GM12878 (cell line): ENCODE results near the gene CCDC27. TPM values are rescaled to one million over a fixed set of nuclear protein-coding genes. Genes with fewer than 3 reads are reported as not detected.

Source experiments
- ATAC-seq: fragments of 200-7000 bp; cut with Tn5 transposase; 3 replicates; pipeline ENCODE4 v1.9.1; 2020; ENCODE audit warnings: mild to moderate bottlenecking, moderate library complexity
- BruUV-seq: library from RNA; stranded (reverse); fragments of 400-500 nt; replicated peaks from 2 replicates; lab custom pipeline; 2021; lab: Mats Ljungman, UMichigan
- CTCF ChIA-PET: fragments of 300-600 bp; sonication (Branson Sonifier 250); formaldehyde crosslinking; extraction: SDS; loops from one replicate; lab custom pipeline; 2021; ENCODE audit warnings: inconsistent platforms; lab: Yijun Ruan, JAX
- POLR2A ChIA-PET: fragments of 350-600 bp; formaldehyde crosslinking; extraction: SDS; loops from one replicate; lab custom pipeline; 2021; ENCODE audit warnings: inconsistent platforms; lab: Charles Lee
- RAD21 ChIA-PET: fragments of 300-600 bp; sonication (Branson Sonifier 250); formaldehyde crosslinking; loops from one replicate; lab custom pipeline; 2023; ENCODE audit warnings: antibody characterized with exemption; ENCODE audit not compliant: unreplicated experiment; lab: Charles Lee
- SMC1A ChIA-PET: fragments of 300-600 bp; sonication (Branson Sonifier 250); formaldehyde crosslinking; loops from one replicate; lab custom pipeline; 2023; ENCODE audit not compliant: unreplicated experiment, uncharacterized antibody; lab: Charles Lee
- DNase-seq: peaks from one replicate; pipeline ENCODE4 v3.0.0-alpha.2; 2011; ENCODE audit warnings: low read depth, low spot score
- FAIRE-seq: peaks from 3 replicates; lab custom pipeline; 2011; peaks lifted over from hg19 to GRCh38; lab: Jason Lieb, UNC
- H2AFZ ChIP-seq: 2 replicates; pipeline ENCODE4 v1.6.0; 2011; ENCODE audit warnings: low read depth, low read length, control low read depth; ENCODE audit not compliant: control insufficient read depth
- H3K27ac ChIP-seq: 2 replicates; pipeline ENCODE4 v1.5.1; 2011; ENCODE audit warnings: control low read depth; ENCODE audit not compliant: control insufficient read depth, insufficient read depth
- H3K27me3 ChIP-seq, 2 experiments: replicated peaks in 1 of 2; 2 replicates each; pipeline versions ENCODE4 v1.6.0 to v1.6.1; 2011; ENCODE audit warnings: low read length in 1 of 2; ENCODE audit not compliant: control insufficient read depth in 2 of 2, insufficient read depth in 2 of 2
- H3K36me3 ChIP-seq, 2 experiments: 2 replicates each; pipeline ENCODE4 v1.5.1; 2011; ENCODE audit warnings: low read length in 1 of 2; ENCODE audit not compliant: control insufficient read depth in 2 of 2, insufficient read depth in 2 of 2
- H3K4me1 ChIP-seq: 2 replicates; pipeline ENCODE4 v1.6.1; 2011; ENCODE audit warnings: mild to moderate bottlenecking, low read length, moderate library complexity, mixed read lengths; ENCODE audit not compliant: control insufficient read depth, insufficient read depth
- H3K4me2 ChIP-seq: 2 replicates; pipeline ENCODE4 v1.6.0; 2011; ENCODE audit warnings: control low read depth; ENCODE audit not compliant: control insufficient read depth, insufficient read depth
- H3K4me3 ChIP-seq: fragments of 200-600 bp; sonication (generic); 2 replicates; pipeline ENCODE4 v1.5.1; 2016
- H3K79me2 ChIP-seq: 2 replicates; pipeline ENCODE4 v1.6.0; 2011; ENCODE audit warnings: low read length; ENCODE audit not compliant: control insufficient read depth, insufficient read depth
- H3K9ac ChIP-seq: 2 replicates; pipeline ENCODE4 v1.8.0; 2011; ENCODE audit warnings: low read length, control low read depth, mixed read lengths; ENCODE audit not compliant: control insufficient read depth, insufficient read depth
- H3K9me3 ChIP-seq: replicated peaks from 3 replicates; pipeline ENCODE4 v1.5.1; 2011; ENCODE audit warnings: mild to moderate bottlenecking, low read length; ENCODE audit not compliant: control insufficient read depth, insufficient read depth
- H4K20me1 ChIP-seq: 2 replicates; pipeline ENCODE4 v1.6.0; 2011; ENCODE audit not compliant: control insufficient read depth, insufficient read depth
- CBFB ChIP-seq: IDR thresholded peaks from 2 replicates; pipeline ENCODE4 v1.6.1; 2016; ENCODE audit warnings: antibody characterized with exemption, low read depth
- CBX3 ChIP-seq: fragments of 200-600 bp; sonication (generic); IDR thresholded peaks from 2 replicates; pipeline ENCODE4 v1.6.1; 2016; ENCODE audit warnings: low read depth, borderline replicate concordance
- CHD1 ChIP-seq: IDR thresholded peaks from 2 replicates; pipeline ENCODE4 v1.6.1; 2012; ENCODE audit warnings: low read depth, low read length, improper control_type of control experiment
- CREM ChIP-seq: IDR thresholded peaks from 2 replicates; pipeline ENCODE4 v1.6.1; 2014; ENCODE audit warnings: antibody characterized with exemption, low read depth
- DPF2 ChIP-seq: fragments of 450-650 bp; IDR thresholded peaks from 2 replicates; pipeline ENCODE4 v1.6.1; 2017; ENCODE audit warnings: mild to moderate bottlenecking
- EGR1 ChIP-seq, 2 experiments: IDR thresholded peaks; 1 replicate in 1 of 2; 2 replicates in 1 of 2; pipeline ENCODE4 v1.6.1; 2011 to 2012; ENCODE audit warnings: low read depth in 2 of 2, low read length in 2 of 2, borderline replicate concordance in 1 of 2, mild to moderate bottlenecking in 1 of 2, moderate library complexity in 1 of 2
- HDAC6 ChIP-seq: fragments of 200-600 bp; sonication (generic); IDR thresholded peaks from one replicate; pipeline ENCODE4 v1.8.0; 2017; ENCODE audit warnings: antibody characterized with exemption; ENCODE audit not compliant: unreplicated experiment
- MTA3 ChIP-seq: IDR thresholded peaks from 2 replicates; pipeline ENCODE4 v1.6.1; 2012; ENCODE audit warnings: low read length, inconsistent platforms, borderline replicate concordance
- MYC ChIP-seq: IDR thresholded peaks from 2 replicates; pipeline ENCODE4 v1.6.1; 2011; ENCODE audit warnings: mild to moderate bottlenecking, low read length, moderate library complexity, inconsistent platforms; ENCODE audit not compliant: insufficient read depth, insufficient replicate concordance, insufficient read length, severe bottlenecking
- PML ChIP-seq: IDR thresholded peaks from 2 replicates; pipeline ENCODE4 v1.6.1; 2012; ENCODE audit warnings: low read length, inconsistent platforms
- RAD21 ChIP-seq: IDR thresholded peaks from 2 replicates; pipeline ENCODE4 v1.6.1; 2011; ENCODE audit warnings: mild to moderate bottlenecking, low read depth, low read length, moderate library complexity; ENCODE audit not compliant: insufficient read depth
- RB1 ChIP-seq: fragments of 450-650 bp; formaldehyde crosslinking; IDR thresholded peaks from 2 replicates; pipeline ENCODE4 v1.6.1; 2017; ENCODE audit warnings: mild to moderate bottlenecking, borderline replicate concordance
- RCOR1 ChIP-seq: conservative IDR thresholded peaks from 2 replicates; pipeline ENCODE4 v1.6.1; 2012; ENCODE audit warnings: low read depth, low read length, improper control_type of control experiment
- SMAD5 ChIP-seq: IDR thresholded peaks from 2 replicates; pipeline ENCODE4 v1.6.1; 2016; ENCODE audit warnings: antibody characterized with exemption, low read depth
- SUZ12 ChIP-seq: fragments of 200-600 bp; sonication (generic); IDR thresholded peaks from one replicate; pipeline ENCODE4 v1.6.1; 2018; ENCODE audit warnings: antibody characterized with exemption, mild to moderate bottlenecking; ENCODE audit not compliant: unreplicated experiment
- TCF7 ChIP-seq: IDR thresholded peaks from 2 replicates; pipeline ENCODE4 v1.6.1; 2014; ENCODE audit warnings: antibody characterized with exemption, borderline replicate concordance
- WGBS: methylation state at CpG from one replicate; pipeline ENCODE4 v1.1.6; 2016; ENCODE audit warnings: low lambda C conversion rate; ENCODE audit not compliant: insufficient replicate concordance, insufficient coverage; ENCODE audit errors: missing lambda C conversion rate; 5-methylcytosine and 5-hydroxymethylcytosine counted together
- in situ Hi-C: fragments of 300-500 bp; cut with MboI; formaldehyde crosslinking; loops from 9 replicates; pipeline ENCODE4 v1.14.3; 2018; ENCODE audit warnings: mixed read lengths
- intact Hi-C: fragments of 100-400 bp; cut with micrococcal nuclease; formaldehyde crosslinking; loops from one replicate; pipeline ENCODE4 v1.14.2; 2022; ENCODE audit not compliant: unreplicated experiment
- polyA plus RNA-seq, 11 experiments: library from polyadenylated mRNA; depleted of rRNA in 4 of 11; unstranded in 6 of 11; stranded (reverse) in 5 of 11; fragments of >200 nt; fragmentation: Nextera tagmentation in 4 of 11; fragmentation: Illumina TruSeq in 1 of 11; extraction: Ambion mirVana in 4 of 11; extraction: Trizol in 1 of 11; gene quantifications; 1 replicate in 1 of 11; 2 replicates in 10 of 11; pipeline versions ENCODE4 v1.2.1 to v1.2.3, GENCODE V29; 2011 to 2016; ENCODE audit warnings: inconsistent platforms in 2 of 11, missing spikeins in 2 of 11, low read depth in 1 of 11
- total RNA-seq, 4 experiments: library from RNA; depleted of rRNA in 3 of 4; stranded (reverse); fragments of >200 nt in 3 of 4; fragmentation: Illumina TruSeq in 1 of 4; extraction: Trizol in 1 of 4; gene quantifications; 2 replicates each; pipeline versions ENCODE4 v1.2.1 to v1.2.3, GENCODE V29; 2013 to 2021
- TF ChIP-seq, protein P1 (sequence below): fragments of 450-650 bp; IDR thresholded peaks from 2 replicates; pipeline ENCODE4 v1.6.1; 2017; ENCODE audit warnings: mild to moderate bottlenecking, moderate library complexity
- TF ChIP-seq, protein P2 (sequence below), 3 experiments: IDR thresholded peaks in 2 of 3; conservative IDR thresholded peaks in 1 of 3; 2 replicates each; pipeline ENCODE4 v1.5.1; 2011; ENCODE audit warnings: low read depth in 3 of 3, low read length in 3 of 3, mild to moderate bottlenecking in 3 of 3, control low read depth in 2 of 3, moderate library complexity in 2 of 3, inconsistent platforms in 1 of 3, mixed read lengths in 1 of 3; ENCODE audit not compliant: control insufficient read depth in 2 of 3, insufficient read depth in 1 of 3; ENCODE audit errors: extremely low read depth in 1 of 3

The CCDC27 gene
- total and polyA plus RNA-seq, 10 of the 15 experiments (the other 5 are each of a cell fraction or from before 2014, with no cell fraction given): 0.05 TPM; not detected in 9

DNA sequence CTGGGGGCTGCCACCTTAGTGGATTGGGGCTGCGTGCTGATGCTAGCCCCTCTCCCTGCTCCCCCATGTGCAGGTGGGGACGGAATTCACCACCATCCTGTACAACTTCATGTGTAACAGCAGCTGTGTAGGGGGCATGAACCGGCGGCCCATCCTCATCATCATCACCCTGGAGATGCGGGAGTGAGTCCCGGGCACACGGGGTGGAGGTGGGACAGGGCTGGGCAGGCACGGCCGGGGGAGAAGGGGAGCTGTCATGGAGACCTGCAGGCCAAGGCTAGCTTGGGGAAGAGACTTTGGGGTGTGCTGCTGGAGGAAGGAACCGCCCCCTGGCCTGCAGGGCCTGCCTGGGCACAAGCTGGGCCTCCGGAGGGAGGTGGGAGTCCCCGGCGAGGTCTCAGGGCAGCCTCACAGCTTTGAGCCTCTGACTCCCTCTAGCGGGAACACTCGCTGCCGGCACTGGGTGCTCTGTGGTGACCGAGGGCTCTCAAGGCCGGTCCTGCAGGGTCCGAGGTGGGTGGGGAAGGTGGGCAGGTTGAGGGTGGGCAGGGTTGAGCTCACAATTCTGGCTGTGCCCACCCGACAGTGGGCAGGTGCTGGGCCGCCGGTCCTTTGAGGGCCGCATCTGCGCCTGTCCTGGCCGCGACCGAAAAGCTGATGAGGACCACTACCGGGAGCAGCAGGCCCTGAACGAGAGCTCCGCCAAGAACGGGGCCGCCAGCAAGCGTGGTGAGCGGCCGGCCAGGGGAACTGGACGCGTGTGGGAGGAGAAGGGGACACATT is 25.0 kb upstream of the CCDC27 start:
- Histone ChIP-seq H3K4me1 (no peaks in the 10 kb centered on the region), H3K9ac (no peak overlapping the region), H2AFZ (no peak overlapping the region), H3K79me2 (no peaks in the 10 kb centered on the region), H4K20me1 (no peaks in the 10 kb centered on the region), H3K4me3 (no peak overlapping the region), H3K9me3 (no peaks in the 10 kb centered on the region), H3K27me3 (no peaks in the 10 kb centered on the region), H3K4me2 (no peak overlapping the region), H3K27ac (no peak overlapping the region), H3K36me3 (peaks cover 0 to 18% of the 10 kb centered on the region in 2 experiments; a peak in 2 of 4 replicates)
- in situ Hi-C loops: no loop called here
- POLR2A ChIA-PET: interaction anchor here (1.1 kb wide), 1 partner anchor 60 kb away, joined by 3 read pairs; no protein-coding TSS in a partner anchor
- BruUV-seq: no TSS peak
- 49% methylated on average over 37 of the region's 37 CpGs for WGBS
- intact Hi-C loops: no loop called here
- TF ChIP-seq, protein P1, sequence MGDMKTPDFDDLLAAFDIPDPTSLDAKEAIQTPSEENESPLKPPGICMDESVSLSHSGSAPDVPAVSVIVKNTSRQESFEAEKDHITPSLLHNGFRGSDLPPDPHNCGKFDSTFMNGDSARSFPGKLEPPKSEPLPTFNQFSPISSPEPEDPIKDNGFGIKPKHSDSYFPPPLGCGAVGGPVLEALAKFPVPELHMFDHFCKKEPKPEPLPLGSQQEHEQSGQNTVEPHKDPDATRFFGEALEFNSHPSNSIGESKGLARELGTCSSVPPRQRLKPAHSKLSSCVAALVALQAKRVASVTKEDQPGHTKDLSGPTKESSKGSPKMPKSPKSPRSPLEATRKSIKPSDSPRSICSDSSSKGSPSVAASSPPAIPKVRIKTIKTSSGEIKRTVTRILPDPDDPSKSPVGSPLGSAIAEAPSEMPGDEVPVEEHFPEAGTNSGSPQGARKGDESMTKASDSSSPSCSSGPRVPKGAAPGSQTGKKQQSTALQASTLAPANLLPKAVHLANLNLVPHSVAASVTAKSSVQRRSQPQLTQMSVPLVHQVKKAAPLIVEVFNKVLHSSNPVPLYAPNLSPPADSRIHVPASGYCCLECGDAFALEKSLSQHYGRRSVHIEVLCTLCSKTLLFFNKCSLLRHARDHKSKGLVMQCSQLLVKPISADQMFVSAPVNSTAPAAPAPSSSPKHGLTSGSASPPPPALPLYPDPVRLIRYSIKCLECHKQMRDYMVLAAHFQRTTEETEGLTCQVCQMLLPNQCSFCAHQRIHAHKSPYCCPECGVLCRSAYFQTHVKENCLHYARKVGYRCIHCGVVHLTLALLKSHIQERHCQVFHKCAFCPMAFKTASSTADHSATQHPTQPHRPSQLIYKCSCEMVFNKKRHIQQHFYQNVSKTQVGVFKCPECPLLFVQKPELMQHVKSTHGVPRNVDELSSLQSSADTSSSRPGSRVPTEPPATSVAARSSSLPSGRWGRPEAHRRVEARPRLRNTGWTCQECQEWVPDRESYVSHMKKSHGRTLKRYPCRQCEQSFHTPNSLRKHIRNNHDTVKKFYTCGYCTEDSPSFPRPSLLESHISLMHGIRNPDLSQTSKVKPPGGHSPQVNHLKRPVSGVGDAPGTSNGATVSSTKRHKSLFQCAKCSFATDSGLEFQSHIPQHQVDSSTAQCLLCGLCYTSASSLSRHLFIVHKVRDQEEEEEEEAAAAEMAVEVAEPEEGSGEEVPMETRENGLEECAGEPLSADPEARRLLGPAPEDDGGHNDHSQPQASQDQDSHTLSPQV: no peak
- TF ChIP-seq RCOR1: no peak
- no peak for TF ChIP-seq MYC
- TF ChIP-seq, protein P2, sequence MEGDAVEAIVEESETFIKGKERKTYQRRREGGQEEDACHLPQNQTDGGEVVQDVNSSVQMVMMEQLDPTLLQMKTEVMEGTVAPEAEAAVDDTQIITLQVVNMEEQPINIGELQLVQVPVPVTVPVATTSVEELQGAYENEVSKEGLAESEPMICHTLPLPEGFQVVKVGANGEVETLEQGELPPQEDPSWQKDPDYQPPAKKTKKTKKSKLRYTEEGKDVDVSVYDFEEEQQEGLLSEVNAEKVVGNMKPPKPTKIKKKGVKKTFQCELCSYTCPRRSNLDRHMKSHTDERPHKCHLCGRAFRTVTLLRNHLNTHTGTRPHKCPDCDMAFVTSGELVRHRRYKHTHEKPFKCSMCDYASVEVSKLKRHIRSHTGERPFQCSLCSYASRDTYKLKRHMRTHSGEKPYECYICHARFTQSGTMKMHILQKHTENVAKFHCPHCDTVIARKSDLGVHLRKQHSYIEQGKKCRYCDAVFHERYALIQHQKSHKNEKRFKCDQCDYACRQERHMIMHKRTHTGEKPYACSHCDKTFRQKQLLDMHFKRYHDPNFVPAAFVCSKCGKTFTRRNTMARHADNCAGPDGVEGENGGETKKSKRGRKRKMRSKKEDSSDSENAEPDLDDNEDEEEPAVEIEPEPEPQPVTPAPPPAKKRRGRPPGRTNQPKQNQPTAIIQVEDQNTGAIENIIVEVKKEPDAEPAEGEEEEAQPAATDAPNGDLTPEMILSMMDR (IDR thresholded peaks at IDR 0.05 in 2 of 3, conservative IDR thresholded peaks at IDR 0.05 in 1 of 3; ENCODE audit: control insufficient read depth in 2 of 3, extremely low read depth in 1 of 3, insufficient read depth in 1 of 3, low read depth in 3 of 3, low read length in 3 of 3): peak; percentile 48 to 50 (median 49); a peak in 5 of 6 replicates
- TF ChIP-seq EGR1 (IDR thresholded peaks at IDR 0.05; ENCODE audit: borderline replicate concordance in 1 of 2, low read depth in 2 of 2, low read length in 2 of 2): no peak
- no peak for TF ChIP-seq HDAC6
- no peak for TF ChIP-seq PML
- no peak for TF ChIP-seq TCF7
- TF ChIP-seq CBFB: no peak
- TF ChIP-seq SUZ12: no peak
- TF ChIP-seq MTA3: no peak
- TF ChIP-seq DPF2: no peak
- no peak for TF ChIP-seq RB1
- TF ChIP-seq RAD21: peak; percentile 47
- no peak for TF ChIP-seq CHD1
- TF ChIP-seq CREM: no peak
- no peak for TF ChIP-seq SMAD5
- no peak for TF ChIP-seq CBX3
- CTCF ChIA-PET: interaction anchor here (0.7 to 1.1 kb wide), 3 partner anchors 49 to 109 kb away, joined by 3 to 7 read pairs (median 5); no protein-coding TSS in a partner anchor
- no peak for DNase-seq
- no peak for FAIRE-seq
- RAD21 ChIA-PET: no interaction called here
- ATAC-seq: peak; percentile 75
- SMC1A ChIA-PET: interaction anchor here (0.9 kb wide), 1 partner anchor 79 kb away, joined by 3 read pairs; no protein-coding TSS in a partner anchor
